SK-MEL-5 (cell line): ENCODE results near the gene STBD1. TPM values are rescaled to one million over a fixed set of nuclear protein-coding genes. Genes with fewer than 3 reads are reported as not detected.
"Not testable (repeated sequence)": the region's sequence is repeated elsewhere in the genome, so short reads cannot be mapped to it uniquely, and the experiment has no call there.

ENCODE experiments used
- DNase-seq: peaks from one replicate; pipeline ENCODE4 v3.0.0-alpha.2; 2016; ENCODE audit warnings: low read depth, low spot score
- in situ Hi-C: cut with HindIII; loops from 2 replicates; pipeline ENCODE4 v1.10.0; 2016; ENCODE audit warnings: low sequenced_read_pairs, high pct_unique_total_duplicates, low pct_unique_long_range_greater_than_20kb
- small RNA-seq, 2 experiments: library from RNA; depleted of rRNA; stranded (forward); fragments of <200 nt; gene quantifications; one replicate each; pipeline ENCODE3, GENCODE V24; 2014
- total RNA-seq: library from RNA; depleted of rRNA; stranded (reverse); fragments of >200 nt; shearing (Covaris generic); gene quantifications from 2 replicates; pipeline ENCODE4 v1.2.3, GENCODE V29; 2014; rRNA removed

STBD1 gene
- total RNA-seq, 1 experiment from 2014 or later: 0.29 TPM

GRCh38 chr4:76359881-76360466 is 53.4 kb downstream of the STBD1 start:
- in situ Hi-C loops, DNase-seq: not testable (repeated sequence)

Small RNA genes lying within 50 kb of the gene (small RNA-seq; reads per million reads assigned to genes)
- gene RNU6-1000P: 0 reads per million in 2 experiments

Other genes starting within 250 kb of the STBD1 start
- gene ART3, start 232.0 kb upstream of the STBD1 start, total RNA-seq: 8.5 and 9.7 TPM in 2 replicates
- gene NUP54, start 158.3 kb upstream of the STBD1 start, total RNA-seq: 32.0 and 36.2 TPM in 2 replicates
- gene SCARB2, start 92.9 kb upstream of the STBD1 start, total RNA-seq: 225 and 226 TPM in 2 replicates
- gene FAM47E, start 55.0 kb upstream of the STBD1 start, total RNA-seq: 0.16 and 1.4 TPM in 2 replicates
- gene CCDC158, start 114.4 kb downstream of the STBD1 start, total RNA-seq: 0.26 TPM in 1 of 2 replicates, not detected in the other
- gene SHROOM3, start 128.5 kb downstream of the STBD1 start, total RNA-seq: 0.82 and 0.88 TPM in 2 replicates